Panc1 (cell line): ENCODE results near the gene RNF224. TPM values are rescaled to one million over a fixed set of nuclear protein-coding genes. Genes with fewer than 3 reads are reported as not detected.

Experiments used
- ATAC-seq: fragments of 200-7000 bp; cut with Tn5 transposase; 2 replicates; pipeline ENCODE4 v1.9.1; 2020; ENCODE audit warnings: mild to moderate bottlenecking, moderate library complexity
- BruUV-seq: library from RNA; stranded (reverse); fragments of 400-500 nt; replicated peaks from 2 replicates; lab custom pipeline; 2021; lab: Mats Ljungman, UMichigan
- CTCF ChIA-PET: fragments of 300-600 bp; sonication (Branson Sonifier 250); formaldehyde crosslinking; loops from one replicate; lab custom pipeline; 2022; ENCODE audit warnings: antibody characterized with exemption; lab: Charles Lee
- POLR2A ChIA-PET: fragments of 300-600 bp; sonication (Branson Sonifier 250); formaldehyde crosslinking; loops from one replicate; lab custom pipeline; 2022; ENCODE audit warnings: antibody characterized with exemption; lab: Charles Lee
- DNase-seq: peaks from one replicate; pipeline ENCODE4 v3.0.0-alpha.2; 2010; ENCODE audit warnings: low read depth, low spot score
- H3K27ac ChIP-seq: 2 replicates; pipeline ENCODE4 v1.5.1; 2011; ENCODE audit warnings: mild to moderate bottlenecking, low read length, inconsistent platforms
- H3K27me3 ChIP-seq: fragments of 200-500 bp; sonication (Bioruptor generic); 2 replicates; pipeline ENCODE4 v1.6.0; 2014; ENCODE audit warnings: low read length, inconsistent platforms; ENCODE audit not compliant: control insufficient read depth, insufficient read depth
- H3K36me3 ChIP-seq: fragments of 200-500 bp; sonication (Bioruptor generic); 2 replicates; pipeline ENCODE4 v1.5.1; 2014; ENCODE audit warnings: inconsistent platforms, mild to moderate bottlenecking, low read length, moderate library complexity; ENCODE audit not compliant: control insufficient read depth, insufficient read depth
- H3K4me1 ChIP-seq: 2 replicates; pipeline ENCODE4 v1.5.1; 2011; ENCODE audit warnings: inconsistent platforms, mild to moderate bottlenecking, low read length, moderate library complexity; ENCODE audit not compliant: control insufficient read depth, insufficient read depth
- H3K4me3 ChIP-seq, 2 experiments: 2 replicates each; pipeline ENCODE4 v1.5.1; 2011 to 2012; ENCODE audit warnings: low read depth in 2 of 2, low read length in 2 of 2, mild to moderate bottlenecking in 2 of 2, inconsistent platforms in 1 of 2, moderate library complexity in 1 of 2
- H3K9me3 ChIP-seq: fragments of 200-500 bp; sonication (Bioruptor generic); 2 replicates; pipeline ENCODE4 v1.5.1; 2014; ENCODE audit warnings: low read depth, mild to moderate bottlenecking, inconsistent platforms, low read length, moderate library complexity; ENCODE audit not compliant: control insufficient read depth, insufficient read depth
- POLR2AphosphoS5 ChIP-seq: IDR thresholded peaks from 2 replicates; pipeline ENCODE4 v1.6.1; 2012; ENCODE audit warnings: mild to moderate bottlenecking, low read depth, low read length, moderate library complexity
- REST ChIP-seq, 2 experiments: IDR thresholded peaks; 2 replicates each; pipeline ENCODE4 v1.6.1; 2011 to 2012; ENCODE audit warnings: low read depth in 2 of 2, control low read depth in 1 of 2, low read length in 1 of 2, mild to moderate bottlenecking in 1 of 2, moderate library complexity in 1 of 2; ENCODE audit not compliant: insufficient read depth in 1 of 2
- SIN3A ChIP-seq: IDR thresholded peaks from 2 replicates; pipeline ENCODE4 v1.6.1; 2012; ENCODE audit warnings: low read depth, mild to moderate bottlenecking, low read length, moderate library complexity, borderline replicate concordance; ENCODE audit not compliant: insufficient read depth
- TCF7L2 ChIP-seq: IDR thresholded peaks from 2 replicates; pipeline ENCODE4 v1.6.1; 2011; ENCODE audit warnings: mild to moderate bottlenecking, low read depth, low read length, inconsistent platforms
- in situ Hi-C: cut with HindIII; loops from 2 replicates; pipeline ENCODE4 v1.10.0; 2016; ENCODE audit warnings: low sequenced_read_pairs, low pct_unique_long_range_greater_than_20kb
- intact Hi-C: fragments of 100-400 bp; cut with micrococcal nuclease; formaldehyde crosslinking; loops from one replicate; pipeline ENCODE4 v1.10.0; 2022; ENCODE audit not compliant: unreplicated experiment
- total RNA-seq: library from RNA; stranded (reverse); gene quantifications from one replicate; pipeline ENCODE4 v1.2.1, GENCODE V29; 2021; ENCODE audit not compliant: unreplicated experiment
- TF ChIP-seq, protein P1 (sequence below): fragments of 450-650 bp; IDR thresholded peaks from 2 replicates; pipeline ENCODE4 v1.5.1; 2017; ENCODE audit warnings: mild to moderate bottlenecking

RNF224 gene
- total RNA-seq, 1 experiment from 2014 or later: 0.15 TPM

DNA sequence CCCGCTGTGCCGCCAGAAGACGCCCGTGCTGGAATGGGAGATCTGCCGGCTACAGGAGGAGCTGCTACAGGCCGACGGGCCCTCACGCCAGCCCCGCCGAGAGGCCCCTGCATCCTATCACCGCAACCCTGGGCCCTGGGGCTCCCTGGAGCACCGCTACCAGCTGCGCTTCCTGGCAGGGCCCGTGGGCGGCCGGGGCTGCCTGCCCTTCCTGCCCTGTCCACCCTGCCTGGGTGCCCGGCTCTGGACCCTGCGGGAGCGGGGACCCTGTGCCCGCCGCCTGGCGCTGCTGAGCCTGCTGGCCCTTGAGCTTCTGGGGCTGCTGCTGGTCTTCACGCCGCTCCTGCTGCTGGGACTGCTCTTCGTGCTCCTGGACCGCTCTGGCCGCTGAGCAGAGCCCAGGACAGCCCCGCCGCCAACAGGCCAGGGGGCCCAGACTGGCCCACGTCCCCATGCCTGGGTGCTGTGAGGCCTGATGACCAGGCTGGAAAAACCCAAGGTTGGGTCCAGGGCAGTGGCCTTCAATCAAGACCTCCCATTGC is 9.0 kb upstream of the RNF224 start:
- POLR2A ChIA-PET: no interaction called here
- no peak for DNase-seq
- no TSS peak for BruUV-seq

GRCh38 chr9:137218754-137219271 is 8.5 kb upstream of the RNF224 start:
- peaks cover 2% of the 10 kb centered on the region; the same call in 1 of the 2 replicates for H3K36me3 ChIP-seq
- no peaks in the 10 kb centered on the region for H3K27me3 ChIP-seq
- peak overlapping the region; percentile 86 for H3K27ac ChIP-seq
- intact Hi-C loops (no loop called here), in situ Hi-C loops (no loop called here)
- peak; percentile 42 for ATAC-seq
- no peaks in the 10 kb centered on the region for H3K9me3 ChIP-seq
- TF ChIP-seq, protein P1, sequence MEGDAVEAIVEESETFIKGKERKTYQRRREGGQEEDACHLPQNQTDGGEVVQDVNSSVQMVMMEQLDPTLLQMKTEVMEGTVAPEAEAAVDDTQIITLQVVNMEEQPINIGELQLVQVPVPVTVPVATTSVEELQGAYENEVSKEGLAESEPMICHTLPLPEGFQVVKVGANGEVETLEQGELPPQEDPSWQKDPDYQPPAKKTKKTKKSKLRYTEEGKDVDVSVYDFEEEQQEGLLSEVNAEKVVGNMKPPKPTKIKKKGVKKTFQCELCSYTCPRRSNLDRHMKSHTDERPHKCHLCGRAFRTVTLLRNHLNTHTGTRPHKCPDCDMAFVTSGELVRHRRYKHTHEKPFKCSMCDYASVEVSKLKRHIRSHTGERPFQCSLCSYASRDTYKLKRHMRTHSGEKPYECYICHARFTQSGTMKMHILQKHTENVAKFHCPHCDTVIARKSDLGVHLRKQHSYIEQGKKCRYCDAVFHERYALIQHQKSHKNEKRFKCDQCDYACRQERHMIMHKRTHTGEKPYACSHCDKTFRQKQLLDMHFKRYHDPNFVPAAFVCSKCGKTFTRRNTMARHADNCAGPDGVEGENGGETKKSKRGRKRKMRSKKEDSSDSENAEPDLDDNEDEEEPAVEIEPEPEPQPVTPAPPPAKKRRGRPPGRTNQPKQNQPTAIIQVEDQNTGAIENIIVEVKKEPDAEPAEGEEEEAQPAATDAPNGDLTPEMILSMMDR: no peak
- peak; percentile 48; the same call in 1 of the 2 replicates for TF ChIP-seq TCF7L2
- peak; percentile 37; the same call in 1 of the 2 replicates for TF ChIP-seq POLR2AphosphoS5
- no peak for TF ChIP-seq SIN3A
- POLR2A ChIA-PET: no interaction called here
- peaks cover 26% of the 10 kb centered on the region for H3K4me1 ChIP-seq
- H3K4me3 ChIP-seq: peak overlapping the region; percentile 33 to 48; a peak in 2 of 4 replicates
- CTCF ChIA-PET: interaction anchor here (1.5 kb wide), 1 partner anchor 15 kb away, joined by 12 read pairs; no protein-coding TSS in a partner anchor
- DNase-seq: no peak
- no TSS peak for BruUV-seq

More for the DNA sequence above, 9.0 kb upstream of the RNF224 start:
- ATAC-seq: peak; percentile 4
- Histone ChIP-seq H3K27ac (peak overlapping the region; percentile 86), H3K36me3 (no peaks in the 10 kb centered on the region), H3K9me3 (no peaks in the 10 kb centered on the region), H3K4me3 (peak overlapping the region; percentile 33 to 48), H3K4me1 (peaks cover 26% of the 10 kb centered on the region), H3K27me3 (no peaks in the 10 kb centered on the region)
- CTCF ChIA-PET: interaction anchor here (1.5 kb wide), 1 partner anchor 14 kb away, joined by 12 read pairs; no protein-coding TSS in a partner anchor
- in situ Hi-C loops: no loop called here
- intact Hi-C loops: no loop called here
- TF ChIP-seq REST (IDR thresholded peaks at IDR 0.05; ENCODE audit: insufficient read depth in 1 of 2, low read depth in 2 of 2, low read length in 1 of 2) (no peak), SIN3A (no peak), TCF7L2 (no peak), POLR2AphosphoS5 (no peak)
- TF ChIP-seq, protein P1: no peak
